ENCODE data around the gene SREBF2. TPM values are rescaled to one million over a fixed set of nuclear protein-coding genes. Genes with fewer than 3 reads are reported as not detected.
"Not testable (repeated sequence)": the region's sequence is repeated elsewhere in the genome, so short reads cannot be mapped to it uniquely, and the experiment has no call there.

SREBF2 gene
- total RNA-seq, 2 donors from 2014 or later = 159 to 192 TPM

DNA sequence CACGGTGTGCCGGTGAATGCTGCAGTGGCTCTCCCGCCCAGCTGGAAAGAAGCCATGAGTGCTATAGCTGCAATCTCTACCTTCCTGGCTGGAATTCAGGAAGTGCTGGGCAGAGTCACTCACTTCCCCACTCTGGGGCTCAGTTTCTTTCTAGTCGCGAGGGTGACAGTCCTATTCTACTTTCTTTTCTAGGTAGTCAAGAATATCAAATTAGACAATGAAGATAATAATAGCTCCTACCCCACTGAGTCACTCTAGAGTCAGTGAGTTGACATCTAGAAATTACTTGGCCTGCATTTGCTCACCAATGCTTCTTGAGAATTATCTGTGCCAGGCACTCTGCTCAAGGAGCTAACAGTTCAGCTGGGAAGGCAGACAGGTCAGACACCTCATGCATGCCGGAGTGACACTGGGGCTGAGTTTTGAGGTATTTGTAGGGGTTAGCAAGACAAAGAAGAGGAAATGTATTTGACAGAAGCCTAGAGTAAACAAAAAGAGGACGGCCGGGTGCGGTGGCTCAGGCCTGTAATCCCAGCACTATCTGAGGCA is 110.8 kb downstream of the SREBF2 start:
- TF ChIP-seq, protein P1, sequence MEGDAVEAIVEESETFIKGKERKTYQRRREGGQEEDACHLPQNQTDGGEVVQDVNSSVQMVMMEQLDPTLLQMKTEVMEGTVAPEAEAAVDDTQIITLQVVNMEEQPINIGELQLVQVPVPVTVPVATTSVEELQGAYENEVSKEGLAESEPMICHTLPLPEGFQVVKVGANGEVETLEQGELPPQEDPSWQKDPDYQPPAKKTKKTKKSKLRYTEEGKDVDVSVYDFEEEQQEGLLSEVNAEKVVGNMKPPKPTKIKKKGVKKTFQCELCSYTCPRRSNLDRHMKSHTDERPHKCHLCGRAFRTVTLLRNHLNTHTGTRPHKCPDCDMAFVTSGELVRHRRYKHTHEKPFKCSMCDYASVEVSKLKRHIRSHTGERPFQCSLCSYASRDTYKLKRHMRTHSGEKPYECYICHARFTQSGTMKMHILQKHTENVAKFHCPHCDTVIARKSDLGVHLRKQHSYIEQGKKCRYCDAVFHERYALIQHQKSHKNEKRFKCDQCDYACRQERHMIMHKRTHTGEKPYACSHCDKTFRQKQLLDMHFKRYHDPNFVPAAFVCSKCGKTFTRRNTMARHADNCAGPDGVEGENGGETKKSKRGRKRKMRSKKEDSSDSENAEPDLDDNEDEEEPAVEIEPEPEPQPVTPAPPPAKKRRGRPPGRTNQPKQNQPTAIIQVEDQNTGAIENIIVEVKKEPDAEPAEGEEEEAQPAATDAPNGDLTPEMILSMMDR (IDR thresholded peaks at IDR 0.05) = no peak
- no peaks in the 10 kb centered on the region for H3K36me3 ChIP-seq
- peak; percentile 66 for DNase-seq
- no peaks in the 10 kb centered on the region for H3K27me3 ChIP-seq
- peaks cover 8% of the 10 kb centered on the region for H3K4me1 ChIP-seq
- intact Hi-C loops (cut with DNase I) = loop anchor here (5.0 kb wide), 2 partner anchors 196 to 246 kb away; partner anchors contain the start of gene MEI1
- no peak overlapping the region for H3K4me3 ChIP-seq
- peak overlapping the region in 1 of 2 donors; percentile 48 for H3K9ac ChIP-seq (ENCODE audit: low read depth in 2 of 2, low read length in 2 of 2)
- no peaks in the 10 kb centered on the region for H3K9me3 ChIP-seq
- H3K27ac ChIP-seq = peak overlapping the region; percentile 54

DNA sequence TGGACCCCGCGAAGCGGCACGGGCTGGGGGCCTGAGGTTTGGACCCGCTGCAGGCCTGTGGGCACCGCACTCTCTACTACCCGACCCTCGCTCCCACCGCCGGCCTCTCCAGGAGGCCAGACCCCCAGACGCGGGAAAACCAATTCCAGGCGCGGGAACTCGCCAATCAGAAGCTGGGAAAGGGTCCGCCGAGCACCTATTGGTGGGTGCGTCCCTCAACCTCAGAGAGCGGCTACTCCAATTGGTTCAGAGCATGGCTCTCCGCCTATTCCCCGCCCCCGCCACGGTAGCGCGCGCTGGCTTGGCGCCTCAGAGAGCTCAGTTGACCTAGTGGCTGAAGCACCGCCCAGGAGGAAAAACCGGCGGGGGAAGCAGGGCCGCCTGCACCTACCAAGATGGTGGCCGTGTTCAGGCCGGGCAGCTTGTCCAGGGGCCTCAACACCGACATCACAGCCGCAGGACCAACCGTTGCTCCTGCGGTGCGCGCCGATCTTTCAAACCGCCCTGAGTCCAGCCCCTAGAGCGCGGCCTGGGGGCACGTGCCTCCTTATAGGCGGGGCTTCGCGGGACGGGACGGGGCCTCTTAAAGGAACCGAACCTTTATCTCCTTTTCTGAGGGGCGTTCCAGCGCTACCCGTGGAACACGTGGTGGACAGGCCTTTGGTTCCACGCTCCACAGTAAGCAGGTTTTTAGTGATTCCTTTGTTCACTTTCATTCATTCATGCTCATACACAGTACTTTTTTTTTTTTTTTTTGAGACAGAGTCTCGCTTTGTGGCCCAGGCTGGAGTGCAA is 113.9 kb downstream of the SREBF2 start, which contains the start of gene CENPM:
CENPM (minus strand) TSS at position 524 of the 795 bp plus-strand sequence; CDS start at position 448, 76 bp downstream.
- H3K36me3 ChIP-seq = no peaks in the 10 kb centered on the region
- H3K9ac ChIP-seq (ENCODE audit: low read depth in 2 of 2, low read length in 2 of 2) = peak within 1 kb of the TSS; percentile 76 to 78
- H3K4me3 ChIP-seq = peak within 1 kb of the TSS; percentile 87
- H3K4me1 ChIP-seq = peaks cover 8% of the 10 kb centered on the region
- peak; percentile 96 for DNase-seq
- intact Hi-C loops (cut with DNase I) = no loop called here
- H3K27ac ChIP-seq = no peak within 1 kb of the TSS
- no peaks in the 10 kb centered on the region for H3K27me3 ChIP-seq
- TF ChIP-seq, protein P1 (IDR thresholded peaks at IDR 0.05) = no peak
- H3K9me3 ChIP-seq = no peaks in the 10 kb centered on the region

DNA sequence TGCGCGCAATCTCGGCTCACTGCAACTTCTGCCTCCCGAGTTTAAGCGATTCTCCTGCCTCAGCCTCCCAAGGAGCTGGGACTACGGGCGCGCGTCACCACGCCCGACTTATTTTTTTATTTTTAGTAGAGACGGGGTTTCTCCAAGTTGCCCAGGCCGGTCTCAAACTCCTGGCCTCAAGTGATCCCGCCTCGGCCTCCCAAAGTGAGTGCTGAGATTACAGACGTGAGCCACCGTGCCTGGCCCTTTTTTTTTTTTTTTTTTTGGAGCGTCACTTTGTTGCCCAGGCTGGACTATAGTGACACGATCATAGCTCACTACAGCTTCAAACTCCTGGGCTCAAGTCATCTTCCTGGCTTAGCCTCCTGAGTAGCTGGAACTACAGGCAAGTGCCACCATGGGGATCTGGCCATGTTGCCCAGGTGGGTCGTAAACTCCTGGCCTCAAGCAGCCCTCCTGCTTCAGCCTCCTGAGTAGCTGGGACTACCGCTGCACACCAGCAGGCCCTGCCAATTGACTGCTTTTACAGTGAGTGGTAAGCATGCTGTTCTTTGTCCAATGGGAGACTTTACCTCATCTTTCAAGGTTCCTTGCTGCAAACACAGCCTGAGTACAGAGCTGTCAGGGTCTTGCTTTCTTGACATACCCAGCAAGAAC is 114.6 kb downstream of the SREBF2 start:
- Histone ChIP-seq H3K27me3 (no peaks in the 10 kb centered on the region), H3K9me3 (no peaks in the 10 kb centered on the region), H3K4me1 (peaks cover 8% of the 10 kb centered on the region), H3K27ac (no peak overlapping the region), H3K4me3 (peak overlapping the region; percentile 87), H3K36me3 (no peaks in the 10 kb centered on the region), H3K9ac (ENCODE audit: low read depth in 2 of 2, low read length in 2 of 2) (peak overlapping the region; percentile 19 to 78)
- TF ChIP-seq, protein P1 (IDR thresholded peaks at IDR 0.05) = no peak
- no peak for DNase-seq
- intact Hi-C loops (cut with DNase I) = no loop called here

DNA sequence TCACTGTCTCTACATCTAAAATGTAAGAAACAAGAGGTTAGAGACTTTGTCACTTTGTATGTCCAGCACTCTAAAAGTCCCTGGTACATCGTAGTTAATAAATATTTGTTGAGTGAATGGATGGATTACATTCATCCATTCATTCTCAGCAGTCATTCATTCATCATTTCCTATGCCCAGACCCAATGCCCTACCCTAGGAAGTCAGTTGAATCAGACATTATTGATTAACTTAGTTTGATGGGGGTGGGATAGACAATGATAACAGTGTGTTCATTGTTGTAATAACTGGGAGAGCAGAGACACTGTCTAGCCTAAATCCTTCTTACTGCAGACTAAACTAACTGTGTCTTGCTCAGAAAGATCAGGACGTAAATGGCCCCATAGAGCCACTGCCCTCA is 115.2 kb downstream of the SREBF2 start:
- Histone ChIP-seq H3K9ac (ENCODE audit: low read depth in 2 of 2, low read length in 2 of 2) (no peak overlapping the region), H3K4me3 (no peak overlapping the region), H3K4me1 (peaks cover 8% of the 10 kb centered on the region), H3K27ac (no peak overlapping the region), H3K27me3 (no peaks in the 10 kb centered on the region), H3K9me3 (no peaks in the 10 kb centered on the region), H3K36me3 (no peaks in the 10 kb centered on the region)
- TF ChIP-seq, protein P1 (IDR thresholded peaks at IDR 0.05) = no peak
- intact Hi-C loops (cut with DNase I) = no loop called here
- no peak for DNase-seq

DNA sequence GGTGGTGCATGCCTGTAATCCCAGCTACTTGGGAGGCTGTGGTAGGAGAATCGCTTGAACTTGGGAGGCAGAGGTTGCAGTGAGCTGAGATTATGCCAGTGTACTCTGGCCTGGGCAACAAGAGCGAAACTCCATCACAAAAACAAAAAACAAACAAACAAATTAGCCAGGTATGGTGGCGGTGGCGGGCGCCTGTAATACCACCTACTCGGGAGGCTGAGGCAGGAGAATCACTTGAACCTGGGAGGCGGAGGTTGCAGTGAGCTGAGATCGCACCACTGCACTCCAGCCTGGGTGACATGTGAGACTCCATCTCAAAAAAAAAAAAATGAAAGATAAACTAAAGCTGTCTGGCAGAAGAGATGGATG is 116.0 kb downstream of the SREBF2 start:
- DNase-seq; H3K4me1 ChIP-seq; H3K36me3 ChIP-seq; H3K9ac ChIP-seq (ENCODE audit: low read depth in 2 of 2, low read length in 2 of 2); intact Hi-C loops (cut with DNase I); H3K27me3 ChIP-seq; H3K9me3 ChIP-seq; H3K27ac ChIP-seq; H3K4me3 ChIP-seq: not testable (repeated sequence)

Measured in colonic mucosa (tissue), 4 donors.